ENCODE measurements around the gene SLC12A9. TPM values are rescaled to one million over a fixed set of nuclear protein-coding genes. Genes with fewer than 3 reads are reported as not detected.
A peak's percentile ranks its signal among the peaks of the same experiment; 100 is the strongest.

The SLC12A9 gene
- total RNA-seq, 1 experiment from 2014 or later = 24.6 TPM

- peak overlapping the region in 1 of 2 experiments; percentile 60; a peak in 2 of 4 replicates for H3K4me3 ChIP-seq (replicated peaks in 1 of 2; ENCODE audit: low read depth in 1 of 2, low read length in 2 of 2)
- BruUV-seq (replicated peaks) = no TSS peak
- POLR2A ChIA-PET = interaction anchor here (1.2 kb wide), 1 partner anchor 233 kb away, joined by 3 read pairs; the partner anchor contains the start of gene SERPINE1
Observed at GRCh38 chr7:100893910-100894721, 41.6 kb downstream of the SLC12A9 start.

More at GRCh38 chr7:100893910-100894721, 41.6 kb downstream of the SLC12A9 start:
- ATAC-seq (no peak), DNase-seq (ENCODE audit: low read depth, low spot score) (no peak)
- no peak overlapping the region for H3K27ac ChIP-seq (ENCODE audit: low read depth, low read length)
- no peaks in the 10 kb centered on the region for H3K9me3 ChIP-seq (ENCODE audit: control insufficient read depth in 1 of 2, insufficient read depth in 1 of 2, low read depth in 1 of 2, low read length in 2 of 2)
- H3K4me2 ChIP-seq (ENCODE audit: low read length) = peak overlapping the region; percentile 91
- H3K27me3 ChIP-seq (ENCODE audit: insufficient read depth, low read length) = no peaks in the 10 kb centered on the region; the same call in 1 of the 2 replicates
- TF ChIP-seq POLR2AphosphoS5 (IDR thresholded peaks at IDR 0.05; ENCODE audit: low read depth, low read length) = no peak
- TF ChIP-seq ELF1 (IDR thresholded peaks at IDR 0.05; ENCODE audit: borderline replicate concordance, low read depth) = no peak
- no peak for TF ChIP-seq ATF3 (IDR thresholded peaks at IDR 0.05)
- TF ChIP-seq ZBTB33 (IDR thresholded peaks at IDR 0.05; ENCODE audit: extremely low read depth, insufficient replicate concordance, low read length) = no peak
- H3K4me1 ChIP-seq (ENCODE audit: control insufficient read depth in 1 of 2, insufficient read depth in 2 of 2, low read length in 2 of 2) = peaks cover 12 to 53% of the 10 kb centered on the region in 2 experiments
- peaks cover 0 to under 1% of the 10 kb centered on the region in 2 experiments; a peak in 1 of 4 replicates for H3K36me3 ChIP-seq (ENCODE audit: control insufficient read depth in 1 of 2, insufficient read depth in 2 of 2, low read length in 2 of 2)
- ChIA-PET RAD21 (ENCODE audit: low non-redundant PET in 1 of 2, low total read pairs in 2 of 2, uncharacterized antibody in 2 of 2, unreplicated experiment in 2 of 2) (interaction anchor here in 1 of 2 experiments (1.4 kb wide), 1 partner anchor 389 kb away, joined by 3 read pairs; no protein-coding TSS in a partner anchor), CTCF (interaction anchor here (1.2 to 1.4 kb wide), 4 partner anchors 165 to 262 kb away, joined by 3 to 4 read pairs (median 3); no protein-coding TSS in a partner anchor)
- H3K9me2 ChIP-seq (ENCODE audit: insufficient read depth) = no peaks in the 10 kb centered on the region
- H2AFZ ChIP-seq (ENCODE audit: low read depth, low read length, poor library complexity, severe bottlenecking) = no peak overlapping the region
- no peaks in the 10 kb centered on the region for H4K20me1 ChIP-seq (ENCODE audit: insufficient read depth)
- H3K9ac ChIP-seq (ENCODE audit: low read length) = no peak overlapping the region
- intact Hi-C loops (cut with micrococcal nuclease) = no loop called here
- peaks cover 3% of the 10 kb centered on the region for H3K79me2 ChIP-seq (ENCODE audit: insufficient read depth, low read length)
